GM10266 (cell line): ENCODE results near the gene CASP1.
"Not testable (repeated sequence)": the region's sequence is repeated elsewhere in the genome, so short reads cannot be mapped to it uniquely, and the experiment has no call there.

Experiments
- DNase-seq: peaks from one replicate; pipeline ENCODE4 v3.0.0; 2012; ENCODE audit errors: extremely low spot score
- TF ChIP-seq, protein P1 (sequence below): IDR thresholded peaks from 2 replicates; pipeline ENCODE4 v1.5.1; 2012; ENCODE audit warnings: mild to moderate bottlenecking, low read depth; ENCODE audit not compliant: control insufficient read depth, insufficient read depth; ENCODE audit errors: missing control alignments

CASP1 gene

DNA sequence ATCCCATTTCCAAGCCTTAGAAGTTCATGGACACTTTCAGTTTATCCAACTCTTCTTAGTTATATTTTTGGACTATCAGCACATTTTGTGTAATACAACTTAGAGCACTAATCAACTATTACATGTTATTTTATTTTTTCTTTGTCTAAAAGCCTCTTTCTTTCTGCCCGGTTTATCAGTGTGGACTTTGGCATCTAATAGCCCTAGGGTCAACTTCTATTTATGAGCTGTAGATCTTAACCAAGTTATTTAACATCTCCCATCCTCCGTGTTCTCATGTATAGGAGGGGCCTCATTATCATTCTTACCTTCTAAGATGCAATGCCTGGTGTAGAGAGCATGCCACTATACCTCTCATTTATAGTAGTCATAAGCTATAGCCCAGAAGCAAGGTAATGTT is 5.8 kb upstream of the CASP1 start:
- no peak for DNase-seq
- TF ChIP-seq, protein P1, sequence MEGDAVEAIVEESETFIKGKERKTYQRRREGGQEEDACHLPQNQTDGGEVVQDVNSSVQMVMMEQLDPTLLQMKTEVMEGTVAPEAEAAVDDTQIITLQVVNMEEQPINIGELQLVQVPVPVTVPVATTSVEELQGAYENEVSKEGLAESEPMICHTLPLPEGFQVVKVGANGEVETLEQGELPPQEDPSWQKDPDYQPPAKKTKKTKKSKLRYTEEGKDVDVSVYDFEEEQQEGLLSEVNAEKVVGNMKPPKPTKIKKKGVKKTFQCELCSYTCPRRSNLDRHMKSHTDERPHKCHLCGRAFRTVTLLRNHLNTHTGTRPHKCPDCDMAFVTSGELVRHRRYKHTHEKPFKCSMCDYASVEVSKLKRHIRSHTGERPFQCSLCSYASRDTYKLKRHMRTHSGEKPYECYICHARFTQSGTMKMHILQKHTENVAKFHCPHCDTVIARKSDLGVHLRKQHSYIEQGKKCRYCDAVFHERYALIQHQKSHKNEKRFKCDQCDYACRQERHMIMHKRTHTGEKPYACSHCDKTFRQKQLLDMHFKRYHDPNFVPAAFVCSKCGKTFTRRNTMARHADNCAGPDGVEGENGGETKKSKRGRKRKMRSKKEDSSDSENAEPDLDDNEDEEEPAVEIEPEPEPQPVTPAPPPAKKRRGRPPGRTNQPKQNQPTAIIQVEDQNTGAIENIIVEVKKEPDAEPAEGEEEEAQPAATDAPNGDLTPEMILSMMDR, result no peak

DNA sequence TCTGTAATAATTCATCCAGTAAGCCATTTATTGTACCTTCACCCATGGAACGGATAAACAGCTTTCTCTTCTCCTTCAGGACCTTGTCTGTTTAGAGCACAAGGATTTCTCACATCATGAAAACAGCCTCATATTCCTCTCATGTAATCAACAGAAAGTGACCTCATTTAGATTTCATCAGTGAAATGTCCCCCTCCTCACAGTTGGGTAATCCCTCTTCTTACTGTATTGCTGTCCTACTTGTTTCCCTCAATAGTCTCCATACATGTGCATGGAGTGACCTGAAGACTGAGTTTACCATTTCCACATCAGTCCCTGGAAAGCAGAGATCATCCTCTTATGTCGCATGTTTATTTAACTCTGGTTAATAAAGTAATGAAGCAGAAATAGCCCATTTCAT is 556 bp downstream of the CASP1 start:
- DNase-seq, result not testable (repeated sequence)

DNA sequence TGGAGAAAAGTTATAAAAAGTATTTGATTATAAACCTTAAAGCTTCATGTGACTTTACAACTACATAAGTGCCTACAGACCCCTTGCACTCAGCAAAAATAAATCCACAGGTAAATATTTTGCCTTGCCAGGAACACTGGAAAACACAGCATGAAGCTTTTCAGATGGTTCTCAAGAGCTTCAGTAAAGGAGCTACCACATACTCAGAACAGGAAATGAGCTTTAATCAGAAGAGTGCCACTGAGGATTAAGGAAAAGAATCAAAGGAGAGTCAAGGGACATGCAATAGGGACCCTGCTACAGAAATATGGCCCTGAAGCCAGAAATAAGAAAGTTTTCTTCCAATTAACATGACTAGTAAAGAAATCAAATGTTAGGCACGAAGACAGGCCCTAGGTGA is 1.2 kb downstream of the CASP1 start:
- TF ChIP-seq, protein P1, result no peak
- DNase-seq, result no peak

DNA sequence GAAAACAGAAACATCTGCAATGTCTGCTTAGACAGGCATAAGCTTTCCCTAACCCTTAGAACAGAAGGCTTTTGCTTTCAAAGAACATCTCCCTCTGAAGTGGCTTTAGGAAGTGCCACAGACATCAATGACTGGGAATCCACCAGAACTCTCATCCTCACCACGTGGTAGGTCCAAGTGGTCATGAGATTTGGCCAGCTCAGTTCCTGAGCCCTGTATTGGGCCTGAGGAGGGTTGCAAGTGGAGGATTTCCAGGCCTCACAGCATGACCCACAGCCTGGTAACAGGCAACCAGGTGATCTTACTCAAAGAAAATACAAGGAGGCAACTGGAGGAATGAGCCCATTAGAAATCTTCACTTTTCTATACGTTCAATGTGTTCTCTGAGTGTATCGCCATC is 1.6 kb downstream of the CASP1 start:
- TF ChIP-seq, protein P1, result no peak
- DNase-seq, result no peak

DNA sequence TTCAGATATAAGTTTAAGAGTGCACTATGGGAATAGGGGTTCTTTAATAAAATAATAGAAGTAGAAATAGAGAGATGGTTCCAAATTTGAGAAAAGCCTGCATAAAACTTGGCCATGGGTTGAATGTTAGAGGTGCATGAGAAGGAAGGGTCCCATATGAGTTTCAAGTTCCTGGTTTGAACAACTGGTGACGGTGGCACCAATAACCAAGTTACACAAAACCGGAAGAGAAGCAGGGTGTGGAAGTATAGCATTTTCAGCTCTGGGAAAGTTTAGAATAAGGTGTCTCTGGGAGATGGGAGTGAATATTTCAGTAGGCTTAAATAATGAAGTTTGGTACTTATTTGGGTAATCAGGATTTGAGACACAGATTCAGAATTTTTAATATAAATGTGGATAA is 2.4 kb downstream of the CASP1 start:
- TF ChIP-seq, protein P1, result no peak

DNA sequence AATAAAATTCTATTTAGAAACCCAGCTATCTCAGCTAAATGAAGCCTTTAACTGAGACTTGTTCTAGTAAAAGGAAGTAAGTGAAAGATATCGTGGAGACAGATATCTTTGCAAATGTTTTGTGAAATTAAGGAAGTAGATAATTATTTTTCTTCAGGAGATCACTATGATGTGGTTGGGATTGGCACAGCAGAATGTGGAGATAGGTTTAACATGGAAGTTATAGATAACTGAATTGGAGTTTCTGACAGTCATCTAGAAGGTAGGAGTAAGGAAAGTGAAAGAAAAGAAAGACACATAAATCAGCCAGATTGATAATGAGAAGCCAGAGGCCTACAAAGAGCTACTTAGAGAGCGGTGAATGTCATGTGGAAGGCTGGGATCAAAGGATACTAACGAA is 7.3 kb downstream of the CASP1 start:
- DNase-seq, result no peak
- TF ChIP-seq, protein P1, result no peak

More for the DNA sequence above, 2.4 kb downstream of the CASP1 start:
- peak; percentile 9 for DNase-seq

DNA sequence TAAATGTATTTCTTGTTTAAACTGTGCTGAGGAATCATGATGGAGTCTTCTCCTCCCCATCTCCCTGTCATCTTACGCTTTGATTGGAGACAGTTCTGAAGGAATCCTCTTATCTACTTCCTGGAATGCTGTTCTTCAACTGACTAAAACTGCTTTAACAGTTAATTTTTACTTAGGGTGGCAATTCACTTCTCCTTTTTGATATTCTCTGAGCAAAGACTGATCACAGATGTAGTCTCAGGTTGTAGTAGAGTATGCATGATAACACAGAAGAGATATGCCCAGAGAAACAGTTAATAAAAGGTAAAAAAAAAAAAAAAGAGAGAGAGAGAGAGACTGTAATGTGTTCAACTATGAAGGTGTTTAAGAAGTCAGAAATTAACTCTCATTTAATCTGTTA is 10.6 kb downstream of the CASP1 start:
- TF ChIP-seq, protein P1, result no peak
- no peak for DNase-seq

DNA sequence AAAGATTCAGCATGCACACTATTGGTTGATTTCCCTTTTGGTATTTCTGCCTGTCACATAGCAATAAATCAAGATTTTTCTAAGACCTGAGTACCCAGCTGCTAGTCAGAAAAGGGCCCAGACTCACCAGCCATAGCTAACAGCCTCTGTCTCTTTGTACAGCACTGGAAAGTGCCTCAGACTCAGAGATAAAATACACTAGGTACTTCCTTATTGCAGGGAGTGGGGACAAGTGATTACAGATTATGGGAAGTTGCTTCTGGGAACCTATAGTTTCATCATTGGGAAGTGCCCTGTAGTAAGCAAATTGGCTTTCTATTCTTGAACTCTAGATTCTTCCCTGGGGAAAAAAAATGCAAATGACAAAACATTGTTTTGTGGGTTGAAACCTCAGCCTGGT is 11.9 kb downstream of the CASP1 start, which contains the start of gene CASP5:
Gene CASP5 (minus strand): TSS at position 166 of the 400 bp plus-strand sequence. CDS start 32 bp downstream, at position 134.
- TF ChIP-seq, protein P1, result no peak

More for the DNA sequence above, 11.9 kb downstream of the CASP1 start, which contains the start of gene CASP5:
- DNase-seq, result no peak
